Measurements from ENCODE around the gene GALK2. TPM values are rescaled to one million over a fixed set of nuclear protein-coding genes. Genes with fewer than 3 reads are reported as not detected.

GALK2 gene
- total and polyA plus RNA-seq, 2 of the 4 experiments (the other 2 are of a cell fraction), result 27.0 to 63.6 TPM

GRCh38 chr15:49331951-49332350 lies 161.9 kb downstream of the GALK2 start:
- Histone ChIP-seq H2AFZ (replicated peaks; ENCODE audit: low read length, poor library complexity) (no peak overlapping the region), H3K4me3 (ENCODE audit: insufficient read depth, low read depth, low read length) (no peak overlapping the region), H3K9ac (ENCODE audit: low read depth, low read length) (no peak overlapping the region), H2BK20ac (ENCODE audit: low read depth, low read length) (no peak overlapping the region), H3K9me1 (ENCODE audit: insufficient read depth, low read length) (peaks cover 9% of the 10 kb centered on the region), H2BK120ac (ENCODE audit: low read depth, low read length) (no peak overlapping the region), H3K18ac (ENCODE audit: low read depth, low read length) (no peak overlapping the region), H4K5ac (ENCODE audit: low read depth, low read length) (no peak overlapping the region), H3K79me1 (ENCODE audit: low read depth in 1 of 2, low read length in 2 of 2) (0 out of 4 replicates have a peak, but pooled peaks cover 0 to 3% of the 10 kb centered on the region in 2 experiments), H3K4me1 (ENCODE audit: control insufficient read depth, insufficient read depth, low read length) (no peaks in the 10 kb centered on the region), H3K27ac (ENCODE audit: insufficient read depth, low read length) (no peak overlapping the region), H2BK15ac (ENCODE audit: low read depth, low read length) (no peak overlapping the region), H3K56ac (ENCODE audit: extremely low read depth, insufficient read depth, low read length) (no peak overlapping the region), H4K8ac (ENCODE audit: low read depth in 2 of 2, low read length in 2 of 2) (no peak overlapping the region), H3K27me3 (ENCODE audit: control insufficient read depth, insufficient read depth, low read length) (no peaks in the 10 kb centered on the region), H4K91ac (ENCODE audit: insufficient read depth, low read depth, low read length) (no peak overlapping the region), H2AK9ac (replicated peaks; ENCODE audit: low read depth, low read length, poor library complexity) (peak overlapping the region; percentile 49), H3K9me3 (ENCODE audit: control insufficient read depth, insufficient read depth, low read length) (no peaks in the 10 kb centered on the region), H4K20me1 (ENCODE audit: insufficient read depth, low read length) (no peaks in the 10 kb centered on the region), H3K4me2 (ENCODE audit: low read depth, low read length) (no peak overlapping the region), H2BK5ac (ENCODE audit: low read depth, low read length, poor library complexity, severe bottlenecking) (peak overlapping the region; percentile 8), H3K14ac (replicated peaks; ENCODE audit: low read depth, low read length) (0 out of 2 replicates have a peak overlapping the region, but pooled peaks have one; percentile 74), H2AK5ac (ENCODE audit: low read depth, low read length) (no peak overlapping the region), H3K36me3 (ENCODE audit: control insufficient read depth, insufficient read depth, low read length) (peaks cover 5% of the 10 kb centered on the region), H3K4ac (ENCODE audit: low read depth, low read length) (peak overlapping the region; percentile 56), H3K23ac (ENCODE audit: low read depth, low read length) (peak overlapping the region; percentile 8; the same call in 1 of the 2 replicates)
- in situ Hi-C loops (cut with MboI; ENCODE audit: low sequenced_read_pairs) (no loop called here), dilution Hi-C loops (cut with HindIII; ENCODE audit: low sequenced_read_pairs, unreplicated experiment) (no loop called here), intact Hi-C loops (cut with micrococcal nuclease) (no loop called here)
- BruUV-seq (replicated peaks), result no TSS peak
- ChIA-PET POLR2A (ENCODE audit: unreplicated experiment) (no interaction called here), CTCF (no interaction called here)
- WGBS, 2 experiments (ENCODE audit: extremely low coverage in 2 of 2, insufficient read length in 1 of 2), result no CpG with 5 or more reads among the region's 3 CpGs
- DNase-seq, result peak; percentile 49
- TF ChIP-seq RCOR1 (IDR thresholded peaks at IDR 0.05; ENCODE audit: insufficient replicate concordance, low read length) (no peak), BHLHE40 (IDR thresholded peaks at IDR 0.05; ENCODE audit: low read depth, low read length) (peak; percentile 93)
- peak; percentile 40; the same call in 1 of the 2 replicates for ATAC-seq (ENCODE audit: low read depth)
